Trophoblast cell (in vitro differentiated cells and primary cell): Measurements from ENCODE around the gene TCIRG1.

ENCODE experiments used
- DNase-seq, 2 donors: peaks; one replicate each; pipeline ENCODE4 v3.0.0-alpha.2; 2016
- H2AFZ ChIP-seq: 2 replicates; pipeline ENCODE4 v1.6.1; 2013; ENCODE audit warnings: low read length, moderate library complexity, mild to moderate bottlenecking; ENCODE audit not compliant: insufficient read depth, poor library complexity
- H2AK5ac ChIP-seq: 2 replicates; pipeline ENCODE4 v1.6.1; 2013; ENCODE audit warnings: mild to moderate bottlenecking, low read length
- H2BK120ac ChIP-seq: 2 replicates; pipeline ENCODE4 v1.6.1; 2013; ENCODE audit warnings: low read length, mild to moderate bottlenecking, moderate library complexity; ENCODE audit not compliant: insufficient read depth, poor library complexity
- H2BK12ac ChIP-seq: 2 replicates; pipeline ENCODE4 v1.6.1; 2013; ENCODE audit warnings: mild to moderate bottlenecking, low read length, moderate library complexity
- H2BK5ac ChIP-seq: 2 replicates; pipeline ENCODE4 v1.6.1; 2013; ENCODE audit warnings: low read length, low read depth, moderate library complexity, mild to moderate bottlenecking; ENCODE audit not compliant: poor library complexity
- H3K14ac ChIP-seq: 2 replicates; pipeline ENCODE4 v1.6.1; 2013; ENCODE audit warnings: mild to moderate bottlenecking, low read length
- H3K18ac ChIP-seq: 2 replicates; pipeline ENCODE4 v1.6.1; 2013; ENCODE audit warnings: mild to moderate bottlenecking, low read length
- H3K23ac ChIP-seq: 2 replicates; pipeline ENCODE4 v1.6.1; 2013; ENCODE audit warnings: low read length
- H3K27ac ChIP-seq: 2 replicates; pipeline ENCODE4 v1.5.1; 2013; ENCODE audit warnings: low read depth, mild to moderate bottlenecking, inconsistent platforms, low read length, moderate library complexity
- H3K27me3 ChIP-seq: 2 replicates; pipeline ENCODE4 v1.6.1; 2013; ENCODE audit warnings: inconsistent platforms, mild to moderate bottlenecking, low read length, moderate library complexity; ENCODE audit not compliant: insufficient read depth
- H3K36me3 ChIP-seq, 2 experiments: 1 replicate in 1 of 2; 2 replicates in 1 of 2; pipeline ENCODE4 v1.6.1; 2013; ENCODE audit warnings: low read length in 2 of 2, mild to moderate bottlenecking in 2 of 2, moderate library complexity in 1 of 2; ENCODE audit not compliant: insufficient read depth in 2 of 2, control insufficient read depth in 1 of 2
- H3K4ac ChIP-seq: 2 replicates; pipeline ENCODE4 v1.6.1; 2013; ENCODE audit warnings: low read depth, mild to moderate bottlenecking, low read length, moderate library complexity
- H3K4me1 ChIP-seq, 2 experiments: 1 replicate in 1 of 2; 2 replicates in 1 of 2; pipeline ENCODE4 v1.6.1; 2013; ENCODE audit warnings: low read length in 2 of 2, mild to moderate bottlenecking in 2 of 2, moderate library complexity in 1 of 2; ENCODE audit not compliant: insufficient read depth in 2 of 2, control insufficient read depth in 1 of 2
- H3K4me2 ChIP-seq: 2 replicates; pipeline ENCODE4 v1.6.1; 2013; ENCODE audit warnings: inconsistent platforms, mild to moderate bottlenecking, low read length, moderate library complexity
- H3K4me3 ChIP-seq: 2 replicates; pipeline ENCODE4 v1.5.1; 2013; ENCODE audit warnings: mild to moderate bottlenecking, low read depth, low read length, inconsistent platforms
- H3K79me1 ChIP-seq: one replicate; pipeline ENCODE4 v1.6.1; 2013; ENCODE audit warnings: low read length
- H3K79me2 ChIP-seq: 2 replicates; pipeline ENCODE4 v1.6.1; 2013; ENCODE audit warnings: low read length, mild to moderate bottlenecking; ENCODE audit not compliant: control insufficient read depth, insufficient read depth, poor library complexity
- H3K9ac ChIP-seq: 2 replicates; pipeline ENCODE4 v1.6.1; 2013; ENCODE audit warnings: mild to moderate bottlenecking, low read length
- H3K9me3 ChIP-seq: 2 replicates; pipeline ENCODE4 v1.6.1; 2013; ENCODE audit warnings: low read depth, mild to moderate bottlenecking, control low read depth, inconsistent platforms, low read length; ENCODE audit not compliant: insufficient read depth
- H4K12ac ChIP-seq: 2 replicates; pipeline ENCODE4 v1.6.1; 2013; ENCODE audit warnings: low read depth, mild to moderate bottlenecking, low read length, moderate library complexity
- H4K8ac ChIP-seq: 2 replicates; pipeline ENCODE4 v1.6.1; 2013; ENCODE audit warnings: low read depth, mild to moderate bottlenecking, low read length, moderate library complexity
- H4K91ac ChIP-seq: one replicate; pipeline ENCODE4 v1.6.1; 2013; ENCODE audit warnings: low read depth, mild to moderate bottlenecking, low read length, moderate library complexity
- WGBS: extraction: QIAGEN DNeasy Blood & Tissue Kit; methylation state at CpG from one replicate; pipeline ENCODE4 v1.1.7; 2013; ENCODE audit warnings: missing lambda C conversion rate; ENCODE audit not compliant: insufficient read length, insufficient coverage; ENCODE audit errors: extremely low coverage; 5-methylcytosine and 5-hydroxymethylcytosine counted together

TCIRG1 gene

DNA sequence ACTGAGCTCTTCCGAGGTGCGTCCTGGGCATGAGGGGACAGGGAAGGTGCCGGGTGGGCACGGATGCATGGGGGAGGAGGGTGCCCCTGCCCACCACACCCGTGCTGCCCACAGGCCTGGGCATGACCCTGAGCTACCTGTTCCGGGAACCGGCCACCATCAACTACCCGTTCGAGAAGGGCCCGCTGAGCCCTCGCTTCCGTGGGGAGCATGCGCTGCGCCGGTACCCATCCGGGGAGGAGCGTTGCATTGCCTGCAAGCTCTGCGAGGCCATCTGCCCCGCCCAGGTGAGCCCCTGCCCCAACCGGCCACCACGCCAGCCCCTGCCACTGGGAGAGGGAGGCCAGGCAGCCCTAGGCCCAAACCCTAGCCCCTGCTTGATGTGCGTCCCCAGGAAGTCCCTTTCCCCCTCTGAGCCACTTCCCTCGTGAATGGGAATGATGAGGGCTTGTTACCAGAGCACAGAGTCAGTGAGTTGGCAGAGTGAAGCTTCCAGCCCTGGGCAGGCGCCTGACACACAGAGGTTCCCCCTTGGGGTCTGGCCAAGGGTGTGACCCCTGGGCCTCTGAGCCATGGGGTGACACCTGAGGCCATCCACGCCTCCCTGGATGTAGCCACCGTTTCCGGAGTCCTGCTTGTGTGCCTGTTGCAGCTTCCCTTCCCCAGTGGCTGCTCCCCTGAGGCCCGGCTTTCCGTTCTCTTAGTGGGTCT, 5.7 kb upstream of the TCIRG1 start:
- Histone ChIP-seq H4K91ac (no peak overlapping the region), H2AK5ac (no peak overlapping the region), H3K27me3 (no peaks in the 10 kb centered on the region), H4K12ac (no peak overlapping the region), H3K14ac (no peak overlapping the region), H3K4me1 (peaks cover 5 to 10% of the 10 kb centered on the region in 2 experiments), H3K4me3 (no peak overlapping the region), H4K8ac (no peak overlapping the region), H3K18ac (no peak overlapping the region), H2AFZ (no peak overlapping the region), H3K27ac (no peak overlapping the region), H2BK5ac (no peak overlapping the region), H3K4me2 (no peak overlapping the region), H3K9me3 (peaks cover 13% of the 10 kb centered on the region), H3K36me3 (peaks cover 29 to 33% of the 10 kb centered on the region in 2 experiments), H3K23ac (no peak overlapping the region), H3K4ac (no peak overlapping the region), H2BK120ac (no peak overlapping the region), H3K79me2 (peaks cover 7% of the 10 kb centered on the region), H3K79me1 (peaks cover 7% of the 10 kb centered on the region), H2BK12ac (no peak overlapping the region), H3K9ac (no peak overlapping the region)
- no peak for DNase-seq
- no CpG with 5 or more reads among the region's 29 CpGs for WGBS

DNA sequence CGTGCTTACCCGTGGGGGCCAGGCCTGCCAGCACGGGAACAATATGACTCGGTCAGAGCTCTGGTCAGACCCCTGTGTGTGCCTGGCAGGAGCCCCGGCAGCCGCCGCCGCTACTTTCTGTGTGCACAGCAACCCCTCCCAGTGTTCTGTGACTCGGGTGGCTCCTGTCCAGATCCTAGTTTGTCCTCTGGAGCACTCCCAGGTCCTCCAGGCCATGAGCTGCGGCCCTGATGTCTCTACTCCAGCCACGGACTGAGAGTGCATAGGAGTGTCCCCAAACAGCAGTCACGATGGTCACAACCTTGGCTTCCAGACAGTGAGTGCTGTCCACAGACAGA, 5.1 kb upstream of the TCIRG1 start:
- peaks cover 10% of the 10 kb centered on the region for H3K79me2 ChIP-seq
- DNase-seq: no peak
- peaks cover 10 to 15% of the 10 kb centered on the region in 2 experiments for H3K4me1 ChIP-seq
- H4K91ac ChIP-seq: no peak overlapping the region
- H3K18ac ChIP-seq: no peak overlapping the region
- no peak overlapping the region for H2BK5ac ChIP-seq
- H3K79me1 ChIP-seq: peaks cover 12% of the 10 kb centered on the region
- no peak overlapping the region for H3K23ac ChIP-seq
- H4K8ac ChIP-seq: no peak overlapping the region
- no CpG with 5 or more reads among the region's 12 CpGs for WGBS
- H3K4ac ChIP-seq: no peak overlapping the region
- H4K12ac ChIP-seq: no peak overlapping the region
- no peak overlapping the region for H2BK12ac ChIP-seq
- H3K4me2 ChIP-seq: no peak overlapping the region
- H3K36me3 ChIP-seq: peaks cover 29 to 33% of the 10 kb centered on the region in 2 experiments
- no peaks in the 10 kb centered on the region for H3K27me3 ChIP-seq
- no peak overlapping the region for H3K27ac ChIP-seq
- H3K9ac ChIP-seq: no peak overlapping the region
- H2AK5ac ChIP-seq: no peak overlapping the region
- no peak overlapping the region for H3K4me3 ChIP-seq
- H2AFZ ChIP-seq: no peak overlapping the region
- H3K14ac ChIP-seq: no peak overlapping the region
- H2BK120ac ChIP-seq: no peak overlapping the region
- peaks cover 11% of the 10 kb centered on the region for H3K9me3 ChIP-seq

DNA sequence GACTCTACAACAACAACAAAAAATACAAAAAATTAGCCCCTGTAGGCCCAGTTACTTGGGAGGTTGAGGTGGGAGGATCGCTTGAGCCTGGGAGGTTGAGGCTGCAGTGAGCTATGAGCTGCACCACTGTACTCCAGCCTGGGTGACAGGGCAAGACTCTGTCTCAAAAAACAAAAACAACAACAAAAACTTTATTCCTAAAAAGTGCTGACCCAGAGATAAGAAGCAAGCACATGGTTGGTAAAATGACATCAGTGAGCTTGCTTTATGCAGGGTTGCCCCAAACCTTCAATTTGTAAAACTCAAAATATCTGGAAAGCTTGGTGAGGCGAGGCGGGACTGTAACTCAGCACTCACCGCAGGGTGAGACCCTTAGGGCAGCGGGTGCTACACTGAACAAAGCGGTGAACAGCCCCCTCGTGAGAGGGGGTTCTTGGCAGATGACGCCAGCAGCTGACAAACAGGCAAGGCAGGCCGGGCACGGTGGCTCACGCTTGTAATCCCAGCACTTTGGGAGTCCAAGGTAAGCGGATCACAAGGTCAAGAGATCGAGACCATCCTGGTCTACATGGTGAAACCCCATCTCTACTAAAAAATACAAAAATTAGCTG, 3.5 kb upstream of the TCIRG1 start:
- WGBS: no CpG with 5 or more reads among the region's 13 CpGs

DNA sequence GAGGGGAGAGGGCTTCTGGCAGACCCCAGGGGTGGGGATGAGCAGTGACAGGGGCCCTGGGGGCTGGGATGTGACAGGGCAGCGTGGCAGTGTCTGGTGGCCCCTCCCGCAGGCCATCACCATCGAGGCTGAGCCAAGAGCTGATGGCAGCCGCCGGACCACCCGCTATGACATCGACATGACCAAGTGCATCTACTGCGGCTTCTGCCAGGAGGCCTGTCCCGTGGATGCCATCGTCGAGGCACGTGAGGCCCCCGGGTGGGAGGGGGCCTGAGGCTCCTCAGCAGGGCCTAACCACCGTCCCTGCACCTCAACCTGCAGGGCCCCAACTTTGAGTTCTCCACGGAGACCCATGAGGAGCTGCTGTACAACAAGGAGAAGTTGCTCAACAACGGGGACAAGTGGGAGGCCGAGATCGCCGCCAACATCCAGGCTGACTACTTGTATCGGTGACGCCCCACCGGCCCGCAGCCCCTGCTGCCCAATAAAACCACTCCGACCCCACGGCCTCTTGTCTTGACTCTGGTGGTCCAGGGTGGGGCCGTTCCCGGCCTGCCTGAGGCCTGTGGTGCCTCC, 2.6 kb upstream of the TCIRG1 start:
- Histone ChIP-seq H3K4me2 (no peak overlapping the region), H2AFZ (no peak overlapping the region), H3K4me3 (no peak overlapping the region), H2BK5ac (no peak overlapping the region), H3K9ac (no peak overlapping the region), H3K27me3 (no peaks in the 10 kb centered on the region), H3K27ac (no peak overlapping the region), H2BK120ac (no peak overlapping the region), H2AK5ac (no peak overlapping the region), H3K79me2 (peaks cover 4% of the 10 kb centered on the region), H4K8ac (no peak overlapping the region), H4K12ac (no peak overlapping the region), H4K91ac (no peak overlapping the region), H3K79me1 (peaks cover 17% of the 10 kb centered on the region), H3K18ac (no peak overlapping the region), H3K36me3 (peaks cover 29 to 33% of the 10 kb centered on the region in 2 experiments), H3K4me1 (peaks cover 18 to 21% of the 10 kb centered on the region in 2 experiments), H3K23ac (no peak overlapping the region), H3K4ac (no peak overlapping the region), H3K9me3 (no peaks in the 10 kb centered on the region), H2BK12ac (no peak overlapping the region), H3K14ac (no peak overlapping the region)
- no CpG with 5 or more reads among the region's 27 CpGs for WGBS
- no peak for DNase-seq

More for the DNA sequence above, 3.5 kb upstream of the TCIRG1 start:
- no peak overlapping the region for H2AK5ac ChIP-seq
- no peaks in the 10 kb centered on the region for H3K27me3 ChIP-seq
- peaks cover 17% of the 10 kb centered on the region for H3K79me1 ChIP-seq
- peaks cover 10% of the 10 kb centered on the region for H3K79me2 ChIP-seq
- no peak overlapping the region for H2BK120ac ChIP-seq
- no peak overlapping the region for H2BK12ac ChIP-seq
- H3K4me2 ChIP-seq: no peak overlapping the region
- no peak for DNase-seq
- H4K91ac ChIP-seq: no peak overlapping the region
- peaks cover 29 to 33% of the 10 kb centered on the region in 2 experiments for H3K36me3 ChIP-seq
- no peak overlapping the region for H3K9ac ChIP-seq
- H3K27ac ChIP-seq: no peak overlapping the region
- no peak overlapping the region for H3K18ac ChIP-seq
- H3K4me1 ChIP-seq: peaks cover 15 to 20% of the 10 kb centered on the region in 2 experiments
- H2BK5ac ChIP-seq: no peak overlapping the region
- no peak overlapping the region for H3K4me3 ChIP-seq
- H3K9me3 ChIP-seq: no peaks in the 10 kb centered on the region
- H2AFZ ChIP-seq: no peak overlapping the region
- H3K4ac ChIP-seq: no peak overlapping the region
- H3K23ac ChIP-seq: no peak overlapping the region
- H3K14ac ChIP-seq: no peak overlapping the region
- no peak overlapping the region for H4K8ac ChIP-seq
- H4K12ac ChIP-seq: no peak overlapping the region
